BLaER1 (cell line): Measurements from ENCODE around the gene NUP62CL.
"Not testable (repeated sequence)": the region's sequence is repeated elsewhere in the genome, so short reads cannot be mapped to it uniquely, and the experiment has no call there.

Experiments used
- H3K27ac ChIP-seq: shearing (Covaris generic); formaldehyde crosslinking; 2 replicates; pipeline ENCODE4 v1.8.1; 2022
- H3K27me3 ChIP-seq: shearing (Covaris generic); formaldehyde crosslinking; 2 replicates; pipeline ENCODE4 v1.8.1; 2022
- H3K36me3 ChIP-seq: shearing (Covaris generic); formaldehyde crosslinking; 2 replicates; pipeline ENCODE4 v1.8.1; 2022
- H3K4me1 ChIP-seq: shearing (Covaris generic); formaldehyde crosslinking; 2 replicates; pipeline ENCODE4 v1.8.1; 2022
- H3K4me2 ChIP-seq: shearing (Covaris generic); formaldehyde crosslinking; 2 replicates; pipeline ENCODE4 v1.8.1; 2022
- H3K4me3 ChIP-seq: shearing (Covaris generic); formaldehyde crosslinking; 2 replicates; pipeline ENCODE4 v1.8.1; 2022
- H3K9ac ChIP-seq: shearing (Covaris generic); formaldehyde crosslinking; 2 replicates; pipeline ENCODE4 v1.8.1; 2022
- H3K9me3 ChIP-seq: shearing (Covaris generic); formaldehyde crosslinking; 2 replicates; pipeline ENCODE4 v1.8.1; 2022
- H4K20me1 ChIP-seq: shearing (Covaris generic); formaldehyde crosslinking; 2 replicates; pipeline ENCODE4 v1.8.1; 2022
- Cebpa-rat ChIP-seq: shearing (Covaris generic); IDR thresholded peaks from 2 replicates; pipeline ENCODE4 v1.8.1; 2022

NUP62CL gene

GRCh38 chrX:107199491-107199890, 6.7 kb downstream of the NUP62CL start:
- H3K27ac ChIP-seq: no peak overlapping the region
- TF ChIP-seq Cebpa-rat: no peak
- no peaks in the 10 kb centered on the region for H3K36me3 ChIP-seq
- no peak overlapping the region for H3K4me3 ChIP-seq
- H3K9me3 ChIP-seq: peaks cover 8% of the 10 kb centered on the region; the same call in 1 of the 2 replicates
- H4K20me1 ChIP-seq: no peaks in the 10 kb centered on the region; the same call in 1 of the 2 replicates
- H3K4me2 ChIP-seq: no peak overlapping the region
- H3K27me3 ChIP-seq: peaks cover 72% of the 10 kb centered on the region
- no peak overlapping the region for H3K9ac ChIP-seq
- H3K4me1 ChIP-seq: no peaks in the 10 kb centered on the region

DNA sequence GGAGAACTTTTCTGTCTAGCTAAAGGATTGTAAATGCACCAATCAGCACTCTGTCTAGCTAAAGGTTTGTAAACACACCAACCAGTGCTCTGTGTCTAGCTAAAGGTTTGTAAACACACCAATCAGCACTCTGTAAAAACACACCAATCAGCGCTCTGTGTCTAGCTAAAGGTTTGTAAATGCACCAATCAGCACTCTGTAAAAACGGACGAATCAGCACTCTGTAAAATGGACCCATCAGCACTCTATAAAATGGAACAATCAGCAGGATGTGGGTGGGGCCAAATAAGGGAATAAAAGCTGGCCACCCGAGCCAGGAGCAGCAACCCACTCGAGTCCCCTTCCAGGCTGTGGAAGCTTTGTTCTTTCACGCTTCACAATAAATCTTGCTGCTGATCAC, 8.2 kb downstream of the NUP62CL start:
- H3K27me3 ChIP-seq: peaks cover 76% of the 10 kb centered on the region

GRCh38 chrX:107197319-107197718, 8.9 kb downstream of the NUP62CL start:
- Histone ChIP-seq H3K36me3 (no peaks in the 10 kb centered on the region), H3K9me3 (peaks cover 8% of the 10 kb centered on the region; the same call in 1 of the 2 replicates), H4K20me1 (no peaks in the 10 kb centered on the region), H3K27me3 (peaks cover 77% of the 10 kb centered on the region), H3K27ac (no peak overlapping the region), H3K4me1 (no peaks in the 10 kb centered on the region), H3K4me3 (no peak overlapping the region), H3K4me2 (no peak overlapping the region), H3K9ac (no peak overlapping the region)
- no peak for TF ChIP-seq Cebpa-rat

More for the DNA sequence above, 8.2 kb downstream of the NUP62CL start:
- H3K4me2 ChIP-seq, H3K9me3 ChIP-seq, H3K4me3 ChIP-seq, H4K20me1 ChIP-seq, H3K27ac ChIP-seq, H3K4me1 ChIP-seq, H3K9ac ChIP-seq, H3K36me3 ChIP-seq: not testable (repeated sequence)

DNA sequence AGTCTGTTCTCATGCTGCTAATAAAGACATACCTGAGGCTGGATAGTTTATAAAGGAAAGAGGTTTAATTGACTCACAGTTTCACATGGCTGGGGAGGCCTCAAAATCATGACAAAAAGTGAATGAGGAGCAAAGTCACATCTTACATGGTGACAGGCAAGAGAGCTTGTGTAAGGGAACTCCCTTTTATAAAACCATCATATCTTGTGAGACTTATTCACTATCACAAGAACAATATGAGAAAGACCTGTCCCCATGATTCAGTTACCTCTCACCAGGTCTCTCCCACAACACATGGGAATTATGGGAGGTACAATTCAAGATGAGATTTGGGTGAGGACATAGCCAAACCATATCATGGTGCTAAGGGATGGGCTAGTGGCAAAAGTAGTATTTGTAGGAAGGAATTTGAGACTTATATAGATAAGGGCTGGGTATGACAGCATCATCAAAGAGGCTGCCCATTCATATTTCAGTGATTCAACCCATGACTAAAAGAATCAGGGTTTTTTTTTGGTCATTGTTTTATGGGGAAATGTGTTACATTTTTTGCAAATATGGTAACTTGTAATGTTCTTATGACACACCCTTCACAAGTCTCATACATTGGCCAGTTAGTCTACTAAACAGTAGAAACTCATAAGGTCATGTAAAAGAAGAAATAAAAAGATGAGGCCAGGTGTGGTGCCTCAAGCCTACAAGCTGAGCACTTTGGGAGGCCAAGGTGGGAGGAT, 34.7 kb downstream of the NUP62CL start:
- no peaks in the 10 kb centered on the region for H4K20me1 ChIP-seq
- H3K27me3 ChIP-seq: peaks cover 72% of the 10 kb centered on the region
- no peak for TF ChIP-seq Cebpa-rat
- no peak overlapping the region for H3K4me3 ChIP-seq
- no peaks in the 10 kb centered on the region for H3K36me3 ChIP-seq
- no peak overlapping the region for H3K9ac ChIP-seq
- no peak overlapping the region for H3K4me2 ChIP-seq
- H3K27ac ChIP-seq: no peak overlapping the region
- no peaks in the 10 kb centered on the region for H3K4me1 ChIP-seq
- no peaks in the 10 kb centered on the region for H3K9me3 ChIP-seq

- H3K4me3 ChIP-seq: no peak overlapping the region
- H3K27me3 ChIP-seq: peaks cover 56% of the 10 kb centered on the region
- H3K9me3 ChIP-seq: no peaks in the 10 kb centered on the region
- no peak overlapping the region for H3K27ac ChIP-seq
- no peaks in the 10 kb centered on the region for H3K36me3 ChIP-seq
- H4K20me1 ChIP-seq: no peaks in the 10 kb centered on the region
- H3K9ac ChIP-seq: no peak overlapping the region
- TF ChIP-seq Cebpa-rat: no peak
- H3K4me1 ChIP-seq: no peaks in the 10 kb centered on the region
- no peak overlapping the region for H3K4me2 ChIP-seq
Measured at GRCh38 chrX:107168712-107169111, 37.5 kb downstream of the NUP62CL start.

GRCh38 chrX:107168257-107168656, 38.0 kb downstream of the NUP62CL start:
- Histone ChIP-seq H3K9ac (no peak overlapping the region), H3K4me3 (no peak overlapping the region)

DNA sequence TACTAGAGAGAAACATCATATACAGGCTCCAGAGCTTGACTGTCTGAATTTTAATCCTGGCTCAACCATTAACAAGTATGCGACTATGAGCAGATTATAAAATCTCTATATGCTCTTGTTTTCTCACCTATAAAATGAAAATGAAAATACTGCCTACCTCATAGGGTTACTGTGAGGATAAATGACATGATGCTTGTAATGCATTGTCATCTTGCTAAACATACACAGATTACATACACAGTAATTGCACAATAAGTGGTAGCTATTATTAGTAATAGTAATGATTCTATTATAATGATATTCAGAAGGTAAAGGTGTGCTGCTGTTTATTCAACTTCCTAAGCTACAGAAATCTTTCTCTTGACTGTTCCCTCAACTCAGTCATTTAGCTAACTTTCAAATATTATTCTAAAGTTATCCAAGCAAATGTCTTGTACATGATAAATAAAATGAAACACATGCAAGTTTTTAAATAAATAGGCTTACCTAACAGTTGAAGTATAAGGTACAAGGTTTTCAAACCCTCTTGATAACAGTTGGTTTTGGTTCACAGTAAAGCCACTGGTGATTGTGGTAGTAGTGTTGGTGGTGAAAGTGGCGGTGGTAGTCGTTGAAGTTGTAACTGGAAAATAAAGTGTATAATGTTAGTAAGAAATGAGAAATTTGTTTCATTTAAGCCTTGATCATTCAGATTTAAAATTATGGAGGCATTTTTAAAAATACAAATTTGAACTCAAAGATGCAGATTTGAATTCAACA, 38.9 kb downstream of the NUP62CL start:
- Histone ChIP-seq H3K27me3 (peaks cover 49% of the 10 kb centered on the region), H3K9ac (no peak overlapping the region), H3K4me1 (no peaks in the 10 kb centered on the region), H3K9me3 (no peaks in the 10 kb centered on the region), H3K4me2 (no peak overlapping the region), H4K20me1 (no peaks in the 10 kb centered on the region), H3K27ac (no peak overlapping the region), H3K4me3 (no peak overlapping the region), H3K36me3 (no peaks in the 10 kb centered on the region)
- no peak for TF ChIP-seq Cebpa-rat

More at GRCh38 chrX:107168257-107168656, 38.0 kb downstream of the NUP62CL start:
- no peaks in the 10 kb centered on the region for H3K4me1 ChIP-seq
- H3K27ac ChIP-seq: no peak overlapping the region
- no peak overlapping the region for H3K4me2 ChIP-seq
- TF ChIP-seq Cebpa-rat: no peak
- no peaks in the 10 kb centered on the region for H3K9me3 ChIP-seq
- peaks cover 51% of the 10 kb centered on the region for H3K27me3 ChIP-seq
- no peaks in the 10 kb centered on the region for H4K20me1 ChIP-seq
- no peaks in the 10 kb centered on the region for H3K36me3 ChIP-seq

GRCh38 chrX:107157618-107158017, 48.6 kb downstream of the NUP62CL start:
- peaks cover 22% of the 10 kb centered on the region for H3K27me3 ChIP-seq
- not testable (repeated sequence) for H3K4me1 ChIP-seq, H3K4me2 ChIP-seq, H4K20me1 ChIP-seq, H3K36me3 ChIP-seq, H3K27ac ChIP-seq, H3K4me3 ChIP-seq, H3K9me3 ChIP-seq, H3K9ac ChIP-seq

- H3K27ac ChIP-seq, H3K4me3 ChIP-seq, H3K9me3 ChIP-seq, H3K4me2 ChIP-seq, H3K36me3 ChIP-seq, H3K4me1 ChIP-seq, H4K20me1 ChIP-seq, H3K9ac ChIP-seq: not testable (repeated sequence)
- peaks cover 27% of the 10 kb centered on the region for H3K27me3 ChIP-seq
Measured at GRCh38 chrX:107155621-107156430, 50.4 kb downstream of the NUP62CL start.
